ENCODE measurements around the gene ZBBX. TPM values are rescaled to one million over a fixed set of nuclear protein-coding genes. Genes with fewer than 3 reads are reported as not detected.

Gene ZBBX
- total and polyA plus RNA-seq, 9 of the 15 experiments (the other 6 are each of a cell fraction or from before 2014, with no cell fraction given) = not detected

DNA sequence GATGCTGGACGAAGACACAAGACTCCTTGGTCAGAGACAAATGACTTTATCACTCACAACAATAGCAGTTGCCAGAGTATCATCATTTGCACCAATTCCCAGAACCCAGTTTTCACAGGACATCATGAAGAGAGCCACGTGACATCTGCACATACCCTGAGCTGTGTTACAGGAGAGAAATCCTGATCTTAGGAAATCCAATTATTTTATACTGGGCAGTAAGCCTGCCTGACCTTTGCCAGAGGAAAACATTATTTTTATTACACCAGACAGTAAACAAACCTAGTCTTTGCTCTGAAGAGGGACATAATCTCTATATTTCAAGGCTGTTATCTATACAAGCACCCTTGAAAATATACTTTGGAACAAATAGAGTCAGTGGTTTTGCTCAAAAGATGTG, 77.4 kb downstream of the ZBBX start:
- POLR2A ChIA-PET = no interaction called here

More for the DNA sequence above, 77.4 kb downstream of the ZBBX start:
- in situ Hi-C loops (cut with MboI) (no loop called here), intact Hi-C loops (cut with micrococcal nuclease) (no loop called here)
- no peak overlapping the region for H3K4me3 ChIP-seq
- H3K27ac ChIP-seq (ENCODE audit: extremely low read depth, low read depth, low read length) = no peak overlapping the region
- H3K4me2 ChIP-seq (ENCODE audit: insufficient read depth, low read length) = no peak overlapping the region
- BruUV-seq (replicated peaks) = no TSS peak
- H3K36me3 ChIP-seq (ENCODE audit: control insufficient read depth, insufficient read depth, low read length) = no peaks in the 10 kb centered on the region
- WGBS (ENCODE audit: insufficient coverage, low coverage, missing lambda C conversion rate) = 0% methylated on average over 2 of the region's 2 CpGs
- no peaks in the 10 kb centered on the region for H3K27me3 ChIP-seq (ENCODE audit: control insufficient read depth in 2 of 2, insufficient read depth in 2 of 2, low read length in 2 of 2)
- H2AFZ ChIP-seq (ENCODE audit: low read depth, low read length) = no peak overlapping the region
- no peak for DNase-seq (ENCODE audit: extremely low read depth in 1 of 4, low spot score in 3 of 4)
- no peak for TF ChIP-seq SAP30 (IDR thresholded peaks at IDR 0.05; ENCODE audit: borderline replicate concordance, insufficient read depth, low read depth, low read length, poor library complexity, severe bottlenecking)
- TF ChIP-seq PRDM10 (IDR thresholded peaks at IDR 0.05; ENCODE audit: partially characterized antibody) = no peak
- TF ChIP-seq RBBP5 (IDR thresholded peaks at IDR 0.05; ENCODE audit: borderline replicate concordance, insufficient read depth, low read length, poor library complexity, severe bottlenecking) = no peak
- no peak for TF ChIP-seq ADNP (tag; IDR thresholded peaks at IDR 0.05)
- no peak for TF ChIP-seq CBX2 (IDR thresholded peaks at IDR 0.05; ENCODE audit: insufficient read depth, low read length, poor library complexity, severe bottlenecking)
- TF ChIP-seq, protein P1, sequence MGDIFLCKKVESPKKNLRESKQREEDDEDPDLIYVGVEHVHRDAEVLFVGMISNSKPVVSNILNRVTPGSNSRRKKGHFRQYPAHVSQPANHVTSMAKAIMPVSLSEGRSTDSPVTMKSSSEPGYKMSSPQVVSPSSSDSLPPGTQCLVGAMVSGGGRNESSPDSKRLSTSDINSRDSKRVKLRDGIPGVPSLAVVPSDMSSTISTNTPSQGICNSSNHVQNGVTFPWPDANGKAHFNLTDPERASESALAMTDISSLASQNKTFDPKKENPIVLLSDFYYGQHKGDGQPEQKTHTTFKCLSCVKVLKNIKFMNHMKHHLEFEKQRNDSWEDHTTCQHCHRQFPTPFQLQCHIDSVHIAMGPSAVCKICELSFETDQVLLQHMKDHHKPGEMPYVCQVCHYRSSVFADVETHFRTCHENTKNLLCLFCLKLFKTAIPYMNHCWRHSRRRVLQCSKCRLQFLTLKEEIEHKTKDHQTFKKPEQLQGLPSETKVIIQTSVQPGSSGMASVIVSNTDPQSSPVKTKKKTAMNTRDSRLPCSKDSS (IDR thresholded peaks at IDR 0.05; ENCODE audit: low read depth, partially characterized antibody) = no peak
- no peak for TF ChIP-seq CHD4 (IDR thresholded peaks at IDR 0.05; ENCODE audit: insufficient read depth, insufficient replicate concordance, low read depth, low read length, poor library complexity, severe bottlenecking)
- no peak for TF ChIP-seq CREB5 (CRISPR knock-in tag; IDR thresholded peaks at IDR 0.05)
- H3K79me2 ChIP-seq (ENCODE audit: control insufficient read depth, insufficient read depth, low read length) = no peaks in the 10 kb centered on the region
- no peaks in the 10 kb centered on the region for H3K4me1 ChIP-seq (replicated peaks in 1 of 2; ENCODE audit: control insufficient read depth in 2 of 2, insufficient read depth in 2 of 2, low read length in 2 of 2)
- CTCF ChIA-PET (ENCODE audit: low intra/inter-chr PET ratio) = no interaction called here
- H3K9me1 ChIP-seq (ENCODE audit: control insufficient read depth, insufficient read depth, low read length) = no peaks in the 10 kb centered on the region
- no peaks in the 10 kb centered on the region for H4K20me1 ChIP-seq (replicated peaks; ENCODE audit: control insufficient read depth, insufficient read depth, low read length)
- no peak for ATAC-seq
- H3K9ac ChIP-seq (ENCODE audit: insufficient read depth in 1 of 2, low read depth in 2 of 2, low read length in 2 of 2) = no peak overlapping the region
- FAIRE-seq = no peak
- no peaks in the 10 kb centered on the region for H3K9me3 ChIP-seq (replicated peaks; ENCODE audit: control insufficient read depth, insufficient read depth, low read depth, low read length)
